Measurements from ENCODE around the gene DCTD. TPM values are rescaled to one million over a fixed set of nuclear protein-coding genes. Genes with fewer than 3 reads are reported as not detected.

DCTD gene
- total and polyA plus RNA-seq, 10 of the 15 experiments (the other 5 are each of a cell fraction or from before 2014, with no cell fraction given) = 37.8 to 137 (median 92.1) TPM

GRCh38 chr4:182960228-182960627 is 43.0 kb upstream of the DCTD start:
- no TSS peak for BruUV-seq (replicated peaks)

GRCh38 chr4:182955411-182955810 is 38.2 kb upstream of the DCTD start:
- no peaks in the 10 kb centered on the region for H3K4me1 ChIP-seq (ENCODE audit: control insufficient read depth, insufficient read depth, low read length)
- H3K79me2 ChIP-seq (ENCODE audit: control insufficient read depth, insufficient read depth, low read length) = no peaks in the 10 kb centered on the region
- no peak overlapping the region for H3K4me3 ChIP-seq
- CTCF ChIA-PET = interaction anchor here (1.7 kb wide), 1 partner anchor 16 kb away, joined by 7 read pairs; no protein-coding TSS in a partner anchor
- SMC1A ChIA-PET (ENCODE audit: uncharacterized antibody, unreplicated experiment) = interaction anchor here (2.0 kb wide), 1 partner anchor 17 kb away, joined by 6 read pairs; no protein-coding TSS in a partner anchor
- WGBS (ENCODE audit: insufficient coverage, insufficient replicate concordance, low lambda C conversion rate, missing lambda C conversion rate) = 29% methylated on average over 2 of the region's 2 CpGs
- RAD21 ChIA-PET (ENCODE audit: unreplicated experiment) = no interaction called here
- DNase-seq (ENCODE audit: low read depth, low spot score) (no peak), FAIRE-seq (no peak), ATAC-seq (no peak)
- no peaks in the 10 kb centered on the region; the same call in 2 of the 3 replicates for H3K9me3 ChIP-seq (replicated peaks; ENCODE audit: control insufficient read depth, insufficient read depth, low read length)
- H2AFZ ChIP-seq (ENCODE audit: control insufficient read depth, low read depth, low read length) = no peak overlapping the region
- H4K20me1 ChIP-seq (ENCODE audit: control insufficient read depth, insufficient read depth) = no peaks in the 10 kb centered on the region
- in situ Hi-C loops (cut with MboI) (no loop called here), intact Hi-C loops (cut with micrococcal nuclease; ENCODE audit: unreplicated experiment) (no loop called here)
- H3K27ac ChIP-seq (ENCODE audit: control insufficient read depth, insufficient read depth) = no peak overlapping the region
- no TSS peak for BruUV-seq (replicated peaks)
- no peak overlapping the region for H3K9ac ChIP-seq (ENCODE audit: control insufficient read depth, insufficient read depth, low read length)
- no peak overlapping the region for H3K4me2 ChIP-seq (ENCODE audit: control insufficient read depth, insufficient read depth)
- no peaks in the 10 kb centered on the region for H3K36me3 ChIP-seq (ENCODE audit: control insufficient read depth in 2 of 2, insufficient read depth in 2 of 2, low read length in 1 of 2)
- no peaks in the 10 kb centered on the region; a peak in 1 of 4 replicates for H3K27me3 ChIP-seq (replicated peaks in 1 of 2; ENCODE audit: control insufficient read depth in 2 of 2, insufficient read depth in 2 of 2, low read length in 1 of 2)
- POLR2A ChIA-PET = no interaction called here
- TF ChIP-seq NR2F1 (conservative IDR thresholded peaks at IDR 0.05) = no peak
- no peak for TF ChIP-seq CUX1 (IDR thresholded peaks at IDR 0.05; ENCODE audit: insufficient replicate concordance, low read depth, low read length)
- no peak for TF ChIP-seq ZZZ3 (IDR thresholded peaks at IDR 0.05; ENCODE audit: control insufficient read depth, insufficient read length, low read depth)
- TF ChIP-seq MEF2A (IDR thresholded peaks at IDR 0.05; ENCODE audit: insufficient read depth, low read depth, low read length) = no peak
- TF ChIP-seq HDAC6 (IDR thresholded peaks at IDR 0.05; ENCODE audit: unreplicated experiment) = no peak
- no peak for TF ChIP-seq HCFC1 (IDR thresholded peaks at IDR 0.05; ENCODE audit: low read length)

More at GRCh38 chr4:182960228-182960627, 43.0 kb upstream of the DCTD start:
- Histone ChIP-seq H3K4me2 (ENCODE audit: control insufficient read depth, insufficient read depth) (no peak overlapping the region), H3K9me3 (replicated peaks; ENCODE audit: control insufficient read depth, insufficient read depth, low read length) (no peaks in the 10 kb centered on the region; the same call in 2 of the 3 replicates), H3K27ac (ENCODE audit: control insufficient read depth, insufficient read depth) (no peak overlapping the region), H3K4me1 (ENCODE audit: control insufficient read depth, insufficient read depth, low read length) (no peaks in the 10 kb centered on the region), H3K27me3 (replicated peaks in 1 of 2; ENCODE audit: control insufficient read depth in 2 of 2, insufficient read depth in 2 of 2, low read length in 1 of 2) (no peaks in the 10 kb centered on the region; a peak in 1 of 4 replicates), H2AFZ (ENCODE audit: control insufficient read depth, low read depth, low read length) (no peak overlapping the region), H3K79me2 (ENCODE audit: control insufficient read depth, insufficient read depth, low read length) (no peaks in the 10 kb centered on the region), H4K20me1 (ENCODE audit: control insufficient read depth, insufficient read depth) (no peaks in the 10 kb centered on the region), H3K4me3 (no peak overlapping the region), H3K9ac (ENCODE audit: control insufficient read depth, insufficient read depth, low read length) (no peak overlapping the region), H3K36me3 (ENCODE audit: control insufficient read depth in 2 of 2, insufficient read depth in 2 of 2, low read length in 1 of 2) (no peaks in the 10 kb centered on the region)
- ChIA-PET POLR2A (no interaction called here), SMC1A (ENCODE audit: uncharacterized antibody, unreplicated experiment) (no interaction called here), CTCF (interaction anchor here (2.9 kb wide), 1 partner anchor 21 kb away, joined by 9 read pairs; no protein-coding TSS in a partner anchor), RAD21 (ENCODE audit: unreplicated experiment) (no interaction called here)
- DNase-seq (ENCODE audit: low read depth, low spot score) = no peak
- in situ Hi-C loops (cut with MboI) = no loop called here
- intact Hi-C loops (cut with micrococcal nuclease; ENCODE audit: unreplicated experiment) = no loop called here
- ATAC-seq = no peak
- WGBS (ENCODE audit: insufficient coverage, insufficient replicate concordance, low lambda C conversion rate, missing lambda C conversion rate) = 57% methylated on average over 9 of the region's 9 CpGs
- peak; percentile 47 for TF ChIP-seq BCL3 (IDR thresholded peaks at IDR 0.05; ENCODE audit: borderline replicate concordance, insufficient read depth, low read depth, low read length, poor library complexity, severe bottlenecking)
- no peak for TF ChIP-seq ZNF217 (IDR thresholded peaks at IDR 0.05)
- FAIRE-seq = no peak
